ENCODE data around the gene B4GALNT2. TPM values are rescaled to one million over a fixed set of nuclear protein-coding genes. Genes with fewer than 3 reads are reported as not detected.

The B4GALNT2 gene
- total and polyA plus RNA-seq, 8 donors, result 1.1 to 41.7 (median 2.2) TPM; not detected in 1

DNA sequence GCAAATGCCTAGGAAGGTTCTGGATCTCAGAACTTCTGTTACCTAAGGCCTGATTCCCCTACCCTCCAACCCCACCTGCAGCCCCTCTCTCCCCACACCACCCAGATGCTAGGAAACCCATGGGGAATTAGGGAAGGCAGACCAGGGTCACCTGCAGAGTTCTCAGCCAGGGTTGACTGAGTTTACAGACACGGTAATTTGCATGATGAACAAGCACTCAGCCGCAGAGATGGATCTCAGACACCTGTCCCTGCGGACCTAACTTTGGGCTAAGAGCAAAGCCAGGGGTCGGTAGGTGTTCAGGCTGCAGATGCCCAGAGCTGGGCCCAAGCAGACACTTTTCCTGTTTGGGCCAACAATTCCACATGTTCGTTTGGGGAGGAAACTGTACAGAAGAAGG lies 80.8 kb downstream of the B4GALNT2 start:
- Histone ChIP-seq H3K4me3 (peak overlapping the region in 3 of 4 donors; percentile 7 to 44 (median 42)), H3K9me3 (no peaks in the 10 kb centered on the region), H3K27me3 (peaks cover 0 to 34% (median 13%) of the 10 kb centered on the region in 3 donors), H3K36me3 (no peaks in the 10 kb centered on the region), H3K4me1 (peaks cover 10 to 59% (median 29%) of the 10 kb centered on the region in 4 donors), H3K27ac (no peak overlapping the region)
- no peak for DNase-seq
- TF ChIP-seq POLR2A (IDR thresholded peaks at IDR 0.05), result no peak
- TF ChIP-seq, protein P1, sequence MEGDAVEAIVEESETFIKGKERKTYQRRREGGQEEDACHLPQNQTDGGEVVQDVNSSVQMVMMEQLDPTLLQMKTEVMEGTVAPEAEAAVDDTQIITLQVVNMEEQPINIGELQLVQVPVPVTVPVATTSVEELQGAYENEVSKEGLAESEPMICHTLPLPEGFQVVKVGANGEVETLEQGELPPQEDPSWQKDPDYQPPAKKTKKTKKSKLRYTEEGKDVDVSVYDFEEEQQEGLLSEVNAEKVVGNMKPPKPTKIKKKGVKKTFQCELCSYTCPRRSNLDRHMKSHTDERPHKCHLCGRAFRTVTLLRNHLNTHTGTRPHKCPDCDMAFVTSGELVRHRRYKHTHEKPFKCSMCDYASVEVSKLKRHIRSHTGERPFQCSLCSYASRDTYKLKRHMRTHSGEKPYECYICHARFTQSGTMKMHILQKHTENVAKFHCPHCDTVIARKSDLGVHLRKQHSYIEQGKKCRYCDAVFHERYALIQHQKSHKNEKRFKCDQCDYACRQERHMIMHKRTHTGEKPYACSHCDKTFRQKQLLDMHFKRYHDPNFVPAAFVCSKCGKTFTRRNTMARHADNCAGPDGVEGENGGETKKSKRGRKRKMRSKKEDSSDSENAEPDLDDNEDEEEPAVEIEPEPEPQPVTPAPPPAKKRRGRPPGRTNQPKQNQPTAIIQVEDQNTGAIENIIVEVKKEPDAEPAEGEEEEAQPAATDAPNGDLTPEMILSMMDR (IDR thresholded peaks at IDR 0.05), result no peak
- no peak for TF ChIP-seq EP300 (IDR thresholded peaks at IDR 0.05)
- TF ChIP-seq POLR2AphosphoS5 (IDR thresholded peaks at IDR 0.05), result no peak
- intact Hi-C loops (cut with DNase I; ENCODE audit: low total_unique reads), result no loop called here
- 69 to 80% (median 73%) methylated on average over 5 of the region's 5 CpGs for WGBS, 5 donors

DNA sequence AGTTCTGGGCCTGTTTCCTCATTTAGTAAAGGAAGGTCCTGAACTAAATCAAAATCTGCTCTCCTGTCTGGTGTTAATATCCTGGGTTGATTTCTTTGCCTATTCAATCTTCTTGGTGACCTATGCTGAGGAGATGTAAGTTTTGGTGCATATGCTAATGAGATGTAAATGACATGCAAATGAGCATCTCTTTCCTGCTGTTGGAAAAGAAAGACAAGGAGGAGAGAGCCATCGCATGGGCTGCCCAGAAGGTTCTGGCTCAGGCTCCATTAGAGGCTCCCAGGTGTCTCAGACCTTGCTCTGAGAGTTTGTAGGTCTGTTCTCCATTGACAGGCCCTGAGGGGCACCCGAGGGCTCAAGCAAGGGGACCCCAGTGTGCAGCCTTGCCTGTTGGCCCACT lies 81.3 kb downstream of the B4GALNT2 start:
- DNase-seq, result no peak
- Histone ChIP-seq H3K9me3 (no peaks in the 10 kb centered on the region), H3K27ac (peak overlapping the region in 2 of 5 donors; percentile 42 to 73), H3K27me3 (peaks cover 0 to 35% (median 13%) of the 10 kb centered on the region in 3 donors), H3K4me1 (peaks cover 10 to 63% (median 29%) of the 10 kb centered on the region in 4 donors), H3K36me3 (no peaks in the 10 kb centered on the region), H3K4me3 (peak overlapping the region in 3 of 4 donors; percentile 7 to 42 (median 8))
- intact Hi-C loops (cut with DNase I; ENCODE audit: low total_unique reads), result no loop called here
- 80 to 94% (median 83%) methylated on average over 2 of the region's 2 CpGs for WGBS, 5 donors
- TF ChIP-seq POLR2AphosphoS5 (IDR thresholded peaks at IDR 0.05), result no peak

GRCh38 chr17:49214676-49215360 lies 82.2 kb downstream of the B4GALNT2 start:
- intact Hi-C loops (cut with DNase I; ENCODE audit: low total_unique reads), result no loop called here
- peak; percentile 59 to 79 for DNase-seq
- Histone ChIP-seq H3K9me3 (no peaks in the 10 kb centered on the region), H3K27me3 (peaks cover 5 to 35% (median 12%) of the 10 kb centered on the region in 3 donors), H3K4me1 (peaks cover 10 to 65% (median 34%) of the 10 kb centered on the region in 4 donors), H3K27ac (peak overlapping the region in 4 of 5 donors; percentile 20 to 73 (median 36)), H3K4me3 (peak overlapping the region in 1 of 4 donors; percentile 8), H3K36me3 (peaks cover 0 to under 1% (median 0%) of the 10 kb centered on the region in 4 donors)
- 27 to 47% (median 34%) methylated on average over 12 of the region's 12 CpGs for WGBS, 5 donors
- TF ChIP-seq EP300 (IDR thresholded peaks at IDR 0.05) (no peak), POLR2A (IDR thresholded peaks at IDR 0.05) (no peak), POLR2AphosphoS5 (IDR thresholded peaks at IDR 0.05) (no peak)
- TF ChIP-seq, protein P1 (IDR thresholded peaks at IDR 0.05), result no peak

GRCh38 chr17:49216482-49216881 lies 83.9 kb downstream of the B4GALNT2 start:
- WGBS, 5 donors, result 82 to 88% (median 83%) methylated on average over 12 to 13 of the region's 13 CpGs
- DNase-seq, result no peak
- no peaks in the 10 kb centered on the region for H3K9me3 ChIP-seq
- H3K27ac ChIP-seq, result peak overlapping the region in 4 of 5 donors; percentile 4 to 73 (median 56)
- H3K4me3 ChIP-seq, result peak overlapping the region in 1 of 4 donors; percentile 1
- peaks cover 10 to 67% (median 33%) of the 10 kb centered on the region in 4 donors for H3K4me1 ChIP-seq
- TF ChIP-seq POLR2A (IDR thresholded peaks at IDR 0.05), result no peak
- no peak for TF ChIP-seq POLR2AphosphoS5 (IDR thresholded peaks at IDR 0.05)
- TF ChIP-seq EP300 (IDR thresholded peaks at IDR 0.05), result no peak
- TF ChIP-seq, protein P1 (IDR thresholded peaks at IDR 0.05), result no peak
- H3K36me3 ChIP-seq, result peaks cover 0 to 4% (median 0%) of the 10 kb centered on the region in 4 donors
- peaks cover 5 to 42% (median 12%) of the 10 kb centered on the region in 3 donors for H3K27me3 ChIP-seq
- intact Hi-C loops (cut with DNase I; ENCODE audit: low total_unique reads), result no loop called here
